Natural killer cell (primary cell): ENCODE data around the gene PGPEP1. TPM values are rescaled to one million over a fixed set of nuclear protein-coding genes. Genes with fewer than 3 reads are reported as not detected.

Experiments used
- ATAC-seq, 3 donors: fragments of 150-1000 bp in 2 of 3; fragments of 200-7000 bp in 1 of 3; cut with Tn5 transposase; 1 replicate in 1 of 3; 2 replicates in 2 of 3; pipeline ENCODE4 v1.10.0; 2021; ENCODE audit warnings: mild to moderate bottlenecking in 2 of 3, moderate library complexity in 2 of 3
- DNase-seq, 2 donors: peaks; one replicate each; pipeline versions ENCODE4 v3.0.0 to v3.0.0-alpha.2; 2013 to 2021; ENCODE audit warnings: mixed read lengths in 1 of 2
- H3K27ac ChIP-seq: one replicate; pipeline ENCODE4 v1.5.1; 2013; ENCODE audit warnings: mild to moderate bottlenecking, low read length
- H3K27me3 ChIP-seq: one replicate; pipeline ENCODE4 v1.6.1; 2013; ENCODE audit warnings: low read length; ENCODE audit not compliant: control insufficient read depth, insufficient read depth
- H3K36me3 ChIP-seq: one replicate; pipeline ENCODE4 v1.6.1; 2013; ENCODE audit warnings: low read length; ENCODE audit not compliant: control insufficient read depth, insufficient read depth
- H3K4me1 ChIP-seq: one replicate; pipeline ENCODE4 v1.6.1; 2013; ENCODE audit warnings: low read length; ENCODE audit not compliant: control insufficient read depth, insufficient read depth
- H3K4me3 ChIP-seq: one replicate; pipeline ENCODE4 v1.5.1; 2013; ENCODE audit warnings: low read length
- H3K9me3 ChIP-seq: one replicate; pipeline ENCODE4 v1.6.1; 2013; ENCODE audit warnings: low read length; ENCODE audit not compliant: control insufficient read depth, insufficient read depth
- H3K27ac Mint-ChIP-seq, 2 donors: one replicate each; pipeline ENCODE4 v1.8.0; 2022; ENCODE audit warnings: mild to moderate bottlenecking in 2 of 2, mixed read lengths in 2 of 2, moderate library complexity in 1 of 2
- H3K27me3 Mint-ChIP-seq, 2 donors: one replicate each; pipeline ENCODE4 v1.8.0; 2022; ENCODE audit warnings: low read depth in 2 of 2, mixed read lengths in 2 of 2
- H3K36me3 Mint-ChIP-seq: one replicate; pipeline ENCODE4 v1.8.0; 2022; ENCODE audit warnings: mixed read lengths
- H3K4me1 Mint-ChIP-seq, 2 donors: one replicate each; pipeline ENCODE4 v1.8.0; 2022; ENCODE audit warnings: mixed read lengths in 2 of 2
- H3K4me3 Mint-ChIP-seq: one replicate; pipeline ENCODE4 v1.8.0; 2022; ENCODE audit warnings: mild to moderate bottlenecking, moderate library complexity, mixed read lengths
- H3K9me3 Mint-ChIP-seq, 2 donors: one replicate each; pipeline ENCODE4 v1.8.0; 2022; ENCODE audit warnings: mixed read lengths in 2 of 2
- WGBS: methylation state at CpG from one replicate; pipeline ENCODE4 v1.1.7; 2013; ENCODE audit warnings: missing lambda C conversion rate; ENCODE audit not compliant: insufficient coverage; 5-methylcytosine and 5-hydroxymethylcytosine counted together
- intact Hi-C: fragments of 100-400 bp; cut with micrococcal nuclease; formaldehyde crosslinking; loops from one replicate; pipeline ENCODE4 v1.14.2; 2022
- total RNA-seq, 4 donors: library from RNA; stranded (reverse); fragments of 120-200 nt in 1 of 4; gene quantifications; one replicate each; pipeline versions ENCODE4 v1.2.3 to v1.2.4, GENCODE V29; 2013 to 2022
- TF ChIP-seq, protein P1 (sequence below): fragments of 200-600 bp; IDR thresholded peaks from one replicate; pipeline ENCODE4 v1.8.0; 2022; ENCODE audit warnings: antibody characterized with exemption

The PGPEP1 gene
- total RNA-seq, 3 donors from 2014 or later (not counting 1 experiment from before 2014, with no cell fraction given): 69.1 to 73.3 (median 71.0) TPM

DNA sequence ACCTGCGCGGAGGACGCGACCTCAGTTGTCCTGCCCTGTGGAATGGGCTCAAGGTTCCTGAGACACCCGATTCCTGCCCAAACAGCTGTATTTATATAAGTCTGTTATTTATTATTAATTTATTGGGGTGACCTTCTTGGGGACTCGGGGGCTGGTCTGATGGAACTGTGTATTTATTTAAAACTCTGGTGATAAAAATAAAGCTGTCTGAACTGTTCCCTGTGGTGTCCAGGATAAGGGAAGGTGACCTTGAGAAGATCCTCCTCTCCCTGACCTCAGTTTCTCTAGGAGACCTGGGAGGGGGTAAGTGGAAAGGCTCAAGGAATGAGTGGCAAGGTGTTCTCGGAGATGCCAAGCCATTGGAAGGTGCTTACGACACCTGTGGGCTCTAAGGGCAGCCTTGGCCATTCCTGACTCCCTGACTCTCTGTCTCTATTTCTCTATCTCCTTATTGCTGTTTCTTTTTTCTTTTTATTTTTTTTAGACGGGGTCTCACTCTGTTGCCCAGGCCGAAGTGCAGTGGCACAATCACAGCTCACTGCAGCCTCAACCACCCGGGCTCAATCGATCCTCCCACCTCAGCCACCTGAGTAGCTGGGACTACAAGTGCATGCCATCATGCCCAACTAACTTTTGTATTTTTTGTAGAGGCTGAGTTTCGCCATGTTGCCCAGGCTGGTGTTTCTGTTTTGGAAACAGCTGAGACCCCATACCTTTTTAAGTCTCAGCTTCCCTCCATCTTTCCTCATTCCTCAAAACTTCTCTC lies 48.7 kb downstream of the PGPEP1 start:
- WGBS: 90% methylated on average over 13 of the region's 13 CpGs
- Mint-ChIP-seq H3K4me3 (peak overlapping the region; percentile 82), H3K9me3 (no peaks in the 10 kb centered on the region), H3K4me1 (peaks cover 5 to 18% of the 10 kb centered on the region in 2 donors), H3K36me3 (no peaks in the 10 kb centered on the region), H3K27ac (peak overlapping the region in 1 of 2 donors; percentile 50), H3K27me3 (peaks cover 0 to 3% of the 10 kb centered on the region in 2 donors)
- intact Hi-C loops: loop anchor here (1.0 kb wide), 1 partner anchor 21 kb away; no protein-coding TSS in a partner anchor
- H3K27ac ChIP-seq: no peak overlapping the region
- ATAC-seq (no peak), DNase-seq (no peak)
- no peaks in the 10 kb centered on the region for H3K36me3 ChIP-seq
- no peaks in the 10 kb centered on the region for H3K9me3 ChIP-seq
- peaks cover 13% of the 10 kb centered on the region for H3K27me3 ChIP-seq
- peaks cover 42% of the 10 kb centered on the region for H3K4me1 ChIP-seq
- H3K4me3 ChIP-seq: no peak overlapping the region
- TF ChIP-seq, protein P1, sequence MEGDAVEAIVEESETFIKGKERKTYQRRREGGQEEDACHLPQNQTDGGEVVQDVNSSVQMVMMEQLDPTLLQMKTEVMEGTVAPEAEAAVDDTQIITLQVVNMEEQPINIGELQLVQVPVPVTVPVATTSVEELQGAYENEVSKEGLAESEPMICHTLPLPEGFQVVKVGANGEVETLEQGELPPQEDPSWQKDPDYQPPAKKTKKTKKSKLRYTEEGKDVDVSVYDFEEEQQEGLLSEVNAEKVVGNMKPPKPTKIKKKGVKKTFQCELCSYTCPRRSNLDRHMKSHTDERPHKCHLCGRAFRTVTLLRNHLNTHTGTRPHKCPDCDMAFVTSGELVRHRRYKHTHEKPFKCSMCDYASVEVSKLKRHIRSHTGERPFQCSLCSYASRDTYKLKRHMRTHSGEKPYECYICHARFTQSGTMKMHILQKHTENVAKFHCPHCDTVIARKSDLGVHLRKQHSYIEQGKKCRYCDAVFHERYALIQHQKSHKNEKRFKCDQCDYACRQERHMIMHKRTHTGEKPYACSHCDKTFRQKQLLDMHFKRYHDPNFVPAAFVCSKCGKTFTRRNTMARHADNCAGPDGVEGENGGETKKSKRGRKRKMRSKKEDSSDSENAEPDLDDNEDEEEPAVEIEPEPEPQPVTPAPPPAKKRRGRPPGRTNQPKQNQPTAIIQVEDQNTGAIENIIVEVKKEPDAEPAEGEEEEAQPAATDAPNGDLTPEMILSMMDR: no peak

DNA sequence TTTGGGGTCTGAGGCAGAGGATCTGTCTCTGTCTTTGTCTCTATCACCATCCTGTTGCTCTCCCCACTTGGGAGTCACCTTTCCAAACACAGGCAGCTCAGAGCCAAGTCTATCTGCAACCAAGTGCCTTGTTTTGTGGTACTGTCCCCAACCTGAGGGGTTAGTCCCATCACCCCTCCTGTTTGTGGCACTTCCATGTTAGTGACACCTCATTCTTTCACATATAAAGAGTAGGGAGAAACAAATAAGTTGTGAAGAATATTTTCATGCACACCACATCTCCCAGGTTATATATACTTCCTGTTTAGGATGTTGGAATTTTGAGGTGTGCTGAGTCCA lies 49.3 kb downstream of the PGPEP1 start:
- Mint-ChIP-seq H3K27ac (peak overlapping the region in 1 of 2 donors; percentile 50), H3K27me3 (peaks cover 0 to 3% of the 10 kb centered on the region in 2 donors)
- H3K27me3 ChIP-seq: peaks cover 13% of the 10 kb centered on the region

DNA sequence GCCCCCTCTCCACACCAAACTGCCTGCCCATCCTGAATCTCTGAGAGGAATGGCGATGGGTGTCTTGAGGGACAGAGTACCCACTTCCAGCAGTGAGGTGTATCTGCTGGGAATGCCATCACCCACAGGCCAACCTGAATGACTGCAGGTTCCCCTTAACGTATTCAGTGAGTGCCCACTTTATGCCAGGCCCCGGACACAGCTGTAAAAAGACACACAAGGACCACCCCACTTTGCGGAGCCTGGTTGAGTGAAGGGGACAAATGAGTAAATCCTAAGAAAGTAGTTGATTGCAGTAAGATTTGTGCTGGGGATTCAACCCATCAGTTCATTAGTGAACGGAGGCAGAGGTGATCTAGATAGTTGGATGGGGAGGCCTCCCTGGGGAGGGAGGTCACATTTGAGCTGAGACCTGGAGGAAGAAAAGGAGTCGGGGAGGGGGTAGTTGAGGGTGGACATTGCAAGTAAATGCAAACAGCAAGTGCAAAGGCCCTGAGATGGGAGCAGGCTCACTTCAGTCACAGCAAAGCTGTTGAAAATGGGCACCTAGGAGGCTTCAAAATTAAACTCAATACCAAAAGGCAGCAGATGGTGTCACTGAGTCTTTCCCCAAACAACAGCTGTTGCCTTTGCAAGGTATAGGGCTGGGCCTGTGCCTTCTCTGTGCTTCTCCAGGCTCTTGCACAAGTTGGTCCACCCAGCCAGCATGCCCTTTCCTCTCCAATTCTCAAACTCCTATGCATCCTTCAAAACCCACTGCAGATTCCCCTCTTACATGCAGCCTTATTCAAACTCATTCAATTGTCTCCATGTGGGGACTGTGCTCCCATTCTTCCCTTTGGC lies 49.9 kb downstream of the PGPEP1 start:
- Mint-ChIP-seq H3K4me3 (no peak overlapping the region), H3K4me1 (peaks cover 5 to 18% of the 10 kb centered on the region in 2 donors), H3K27ac (peak overlapping the region in 1 of 2 donors; percentile 0), H3K27me3 (peaks cover 0 to 3% of the 10 kb centered on the region in 2 donors), H3K36me3 (no peaks in the 10 kb centered on the region), H3K9me3 (no peaks in the 10 kb centered on the region)
- H3K9me3 ChIP-seq: no peaks in the 10 kb centered on the region
- TF ChIP-seq, protein P1: no peak
- H3K4me1 ChIP-seq: peaks cover 42% of the 10 kb centered on the region
- H3K27ac ChIP-seq: no peak overlapping the region
- ATAC-seq (no peak), DNase-seq (no peak)
- WGBS: 91% methylated on average over 6 of the region's 6 CpGs
- no peak overlapping the region for H3K4me3 ChIP-seq
- intact Hi-C loops: no loop called here
- no peaks in the 10 kb centered on the region for H3K36me3 ChIP-seq
- peaks cover 13% of the 10 kb centered on the region for H3K27me3 ChIP-seq

More for the DNA sequence above, 49.3 kb downstream of the PGPEP1 start:
- H3K36me3 ChIP-seq: no peaks in the 10 kb centered on the region
- Mint-ChIP-seq H3K4me1 (peaks cover 5 to 18% of the 10 kb centered on the region in 2 donors), H3K4me3 (peak overlapping the region; percentile 74), H3K36me3 (no peaks in the 10 kb centered on the region), H3K9me3 (no peaks in the 10 kb centered on the region)
- H3K4me1 ChIP-seq: peaks cover 42% of the 10 kb centered on the region
- H3K9me3 ChIP-seq: no peaks in the 10 kb centered on the region
- no peak for DNase-seq
- intact Hi-C loops: no loop called here
- no peak overlapping the region for H3K27ac ChIP-seq
- TF ChIP-seq, protein P1: no peak
- ATAC-seq: no peak
- no peak overlapping the region for H3K4me3 ChIP-seq
